Gastrocnemius medialis (tissue), 4 donors: ENCODE results near the gene CPB1. TPM values are rescaled to one million over a fixed set of nuclear protein-coding genes. Genes with fewer than 3 reads are reported as not detected.

Experiments used
- ATAC-seq, 2 donors: fragments of 150-250 bp; one replicate each; pipeline ENCODE4 v1.9.1; 2016
- DNase-seq, 2 donors: peaks; one replicate each; pipeline ENCODE4 v3.0.0-alpha.2; 2019
- H3K27ac ChIP-seq, 4 donors: fragments of 200-600 bp; sonication (generic); 1 replicate in 1 of 4; 2 replicates in 3 of 4; pipeline ENCODE4 v1.5.1; 2016 to 2018; ENCODE audit warnings: mild to moderate bottlenecking in 2 of 4, moderate library complexity in 1 of 4
- H3K27me3 ChIP-seq, 3 donors: fragments of 200-600 bp; sonication (generic) in 2 of 3; 1 replicate in 1 of 3; 2 replicates in 2 of 3; pipeline versions ENCODE4 v1.5.1 to v1.6.0; 2016 to 2019; ENCODE audit warnings: mild to moderate bottlenecking in 1 of 3, moderate library complexity in 1 of 3
- H3K36me3 ChIP-seq, 2 donors: fragments of 200-600 bp; sonication (generic) in 1 of 2; one replicate each; pipeline ENCODE4 v1.5.1; 2017 to 2018
- H3K4me1 ChIP-seq, 2 donors: fragments of 200-600 bp; sonication (generic) in 1 of 2; one replicate each; pipeline ENCODE4 v1.5.1; 2016 to 2017; ENCODE audit warnings: mild to moderate bottlenecking in 2 of 2
- H3K4me3 ChIP-seq, 4 donors: fragments of 200-600 bp; sonication (generic) in 3 of 4; 1 replicate in 1 of 4; 2 replicates in 3 of 4; pipeline ENCODE4 v1.5.1; 2016 to 2019; ENCODE audit warnings: mild to moderate bottlenecking in 2 of 4
- H3K9me3 ChIP-seq, 3 donors: fragments of 200-600 bp; sonication (generic) in 2 of 3; 1 replicate in 1 of 3; 2 replicates in 2 of 3; pipeline ENCODE4 v1.5.1; 2016 to 2019
- CTCF ChIP-seq, 5 experiments: fragments of 450-650 bp in 3 of 5; fragments of 200-600 bp in 2 of 5; sonication (generic) in 2 of 5; IDR thresholded peaks in 4 of 5; conservative IDR thresholded peaks in 1 of 5; 1 replicate in 4 of 5; 2 replicates in 1 of 5; pipeline ENCODE4 v1.5.1; 2016 to 2019; ENCODE audit warnings: antibody characterized with exemption in 5 of 5, mild to moderate bottlenecking in 3 of 5, moderate library complexity in 3 of 5
- POLR2A ChIP-seq, 2 donors: fragments of 450-650 bp; IDR thresholded peaks; one replicate each; pipeline ENCODE4 v1.6.1; 2017; ENCODE audit warnings: antibody characterized with exemption in 2 of 2, mild to moderate bottlenecking in 2 of 2, moderate library complexity in 2 of 2
- in situ Hi-C, 4 donors: fragments of 200-750 bp; cut with MboI; loops; one replicate each; pipeline versions ENCODE4 v1.15.0 to v1.8.0; 2017; ENCODE audit warnings: low sequenced_read_pairs in 4 of 4
- intact Hi-C: fragments of 100-400 bp; cut with DNase I; formaldehyde crosslinking; loops from one replicate; pipeline ENCODE4 v1.15.1; 2023; ENCODE audit warnings: low total_unique reads
- total RNA-seq, 4 donors: library from RNA; depleted of rRNA; stranded (reverse); fragments of >200 nt; gene quantifications; one replicate each; pipeline versions ENCODE4 v1.1.0 to v1.2.3, GENCODE V29; 2016

The CPB1 gene
- total RNA-seq, 4 donors from 2014 or later, result 0.76 TPM; not detected in 3

DNA sequence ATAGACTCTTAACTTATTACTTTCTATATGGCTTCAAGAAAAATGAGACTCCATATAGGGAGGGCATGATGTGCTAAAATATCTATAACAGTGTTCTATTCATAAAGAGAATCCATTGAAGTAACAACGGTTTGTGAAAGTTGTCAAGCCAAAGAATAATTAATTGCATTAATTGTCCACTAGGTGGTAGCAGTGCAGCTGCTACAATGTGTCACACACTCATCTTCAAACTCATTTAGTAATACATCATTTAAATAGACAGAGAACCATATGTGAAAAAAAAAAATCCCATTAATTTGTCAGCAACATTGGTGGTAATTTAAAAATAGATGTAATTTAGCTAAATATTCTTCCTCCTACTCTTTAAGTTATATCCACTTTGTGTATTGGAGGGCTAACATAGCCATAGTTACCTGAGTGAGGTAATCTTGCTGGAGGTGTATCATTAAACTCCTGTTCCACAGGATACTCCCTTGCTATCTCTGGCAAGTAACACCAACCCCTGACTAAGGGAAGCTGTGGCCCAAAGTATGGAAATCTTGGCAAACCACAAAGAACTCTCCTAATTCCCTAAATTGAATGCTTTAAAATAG lies 33.8 kb downstream of the CPB1 start:
- TF ChIP-seq CTCF (IDR thresholded peaks at IDR 0.05 in 4 of 5, conservative IDR thresholded peaks at IDR 0.05 in 1 of 5) (peak; percentile 63 to 83 (median 78)), POLR2A (IDR thresholded peaks at IDR 0.05) (no peak)
- DNase-seq (no peak), ATAC-seq (peak; percentile 72 to 78)
- Histone ChIP-seq H3K27me3 (no peaks in the 10 kb centered on the region), H3K4me3 (no peak overlapping the region), H3K4me1 (peaks cover 5% of the 10 kb centered on the region in 2 donors), H3K27ac (no peak overlapping the region), H3K9me3 (no peaks in the 10 kb centered on the region), H3K36me3 (no peaks in the 10 kb centered on the region)
- intact Hi-C loops (loop anchor here (1.0 kb wide), 3 partner anchors 82 to 412 kb away; no protein-coding TSS in a partner anchor), in situ Hi-C loops (loop anchor here (5.0 to 25.0 kb wide), 5 partner anchors 83 to 413 kb away; no protein-coding TSS in a partner anchor)

DNA sequence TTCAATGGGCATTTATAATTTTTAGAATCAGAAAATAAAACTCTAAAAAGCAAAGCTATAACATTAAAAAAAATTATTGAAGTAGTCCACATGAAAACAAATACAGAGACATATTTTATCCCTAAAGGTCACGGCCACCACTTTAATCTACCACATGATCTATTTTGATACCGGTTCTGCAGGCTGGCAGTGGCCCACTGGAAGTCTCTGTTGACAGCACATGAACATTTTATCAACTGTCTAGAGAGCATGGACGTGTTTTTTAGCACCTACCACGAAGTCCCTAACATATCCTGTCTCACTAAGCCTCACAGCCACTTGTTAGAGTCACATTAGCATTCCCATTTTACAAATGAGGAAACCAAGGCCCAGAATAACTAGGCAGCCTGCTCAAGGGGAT lies 35.7 kb downstream of the CPB1 start:
- ATAC-seq, result no peak

DNA sequence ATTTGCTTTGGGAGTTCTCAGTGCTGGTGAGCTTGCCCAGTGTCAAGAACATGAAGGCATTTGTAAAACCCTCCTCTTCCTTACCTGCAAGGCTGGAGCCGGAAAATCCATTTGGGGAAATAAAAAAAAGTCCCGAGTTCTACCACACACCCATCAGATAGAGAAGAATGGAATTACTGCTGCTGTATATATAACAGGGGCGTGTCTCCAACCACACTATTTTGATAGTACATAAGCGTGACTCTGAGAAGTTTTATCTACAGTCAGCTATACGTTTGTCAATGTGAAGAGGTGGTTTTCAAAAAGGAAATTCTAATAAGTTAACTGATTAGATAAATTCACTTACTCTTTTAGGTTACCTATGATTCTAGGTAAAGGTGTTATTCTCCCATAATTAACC lies 36.2 kb downstream of the CPB1 start:
- H3K9me3 ChIP-seq, result no peaks in the 10 kb centered on the region

More for the DNA sequence above, 35.7 kb downstream of the CPB1 start:
- Histone ChIP-seq H3K27me3 (no peaks in the 10 kb centered on the region), H3K27ac (no peak overlapping the region), H3K4me1 (peaks cover 5% of the 10 kb centered on the region in 2 donors), H3K9me3 (no peaks in the 10 kb centered on the region), H3K36me3 (no peaks in the 10 kb centered on the region), H3K4me3 (no peak overlapping the region)
- in situ Hi-C loops (loop anchor here (5.0 to 25.0 kb wide), 5 partner anchors 82 to 412 kb away; no protein-coding TSS in a partner anchor), intact Hi-C loops (no loop called here)
- no peak for TF ChIP-seq CTCF (IDR thresholded peaks at IDR 0.05 in 4 of 5, conservative IDR thresholded peaks at IDR 0.05 in 1 of 5)
- no peak for TF ChIP-seq POLR2A (IDR thresholded peaks at IDR 0.05)
- no peak for DNase-seq

GRCh38 chr3:148865049-148865448 lies 37.4 kb downstream of the CPB1 start, which contains the start of gene CPA3:
Gene CPA3, plus strand, starts transcription at chr3:148865296. Its CDS starts 12 bp downstream, at chr3:148865308.
- no peak for DNase-seq
- ATAC-seq, result no peak
- H3K36me3 ChIP-seq, result no peaks in the 10 kb centered on the region
- H3K9me3 ChIP-seq, result no peaks in the 10 kb centered on the region
- H3K27me3 ChIP-seq, result no peaks in the 10 kb centered on the region
- H3K4me1 ChIP-seq, result peaks cover 5% of the 10 kb centered on the region in 2 donors
- intact Hi-C loops (no loop called here), in situ Hi-C loops (loop anchor here in 3 of 4 donors (10.0 to 25.0 kb wide), 3 partner anchors 80 to 410 kb away; no protein-coding TSS in a partner anchor)
- no peak within 1 kb of the TSS for H3K27ac ChIP-seq
- no peak within 1 kb of the TSS for H3K4me3 ChIP-seq
- no peak for TF ChIP-seq POLR2A (IDR thresholded peaks at IDR 0.05)
- no peak for TF ChIP-seq CTCF (IDR thresholded peaks at IDR 0.05 in 4 of 5, conservative IDR thresholded peaks at IDR 0.05 in 1 of 5)

More for the DNA sequence above, 36.2 kb downstream of the CPB1 start:
- no peaks in the 10 kb centered on the region for H3K36me3 ChIP-seq
- H3K4me1 ChIP-seq, result peaks cover 5% of the 10 kb centered on the region in 2 donors
- no peak overlapping the region for H3K27ac ChIP-seq
- H3K4me3 ChIP-seq, result no peak overlapping the region
- intact Hi-C loops, result no loop called here
- DNase-seq (no peak), ATAC-seq (no peak)
- TF ChIP-seq POLR2A (IDR thresholded peaks at IDR 0.05), result no peak
- no peak for TF ChIP-seq CTCF (IDR thresholded peaks at IDR 0.05 in 4 of 5, conservative IDR thresholded peaks at IDR 0.05 in 1 of 5)
- in situ Hi-C loops, result loop anchor here (5.0 to 25.0 kb wide), 5 partner anchors 81 to 411 kb away; no protein-coding TSS in a partner anchor
- H3K27me3 ChIP-seq, result no peaks in the 10 kb centered on the region
